GM19324 (cell line): ENCODE data around the gene AKAP8.
"Not testable (repeated sequence)": the region's sequence is repeated elsewhere in the genome, so short reads cannot be mapped to it uniquely, and the experiment has no call there.

Experiments
- ATAC-seq: cut with Tn5 transposase; IDR thresholded peaks from one replicate; pipeline ENCODE4 v1.9.1; 2021; ENCODE audit warnings: mild to moderate bottlenecking, moderate library complexity; ENCODE audit not compliant: unreplicated experiment, low FRiP score

AKAP8 gene

DNA sequence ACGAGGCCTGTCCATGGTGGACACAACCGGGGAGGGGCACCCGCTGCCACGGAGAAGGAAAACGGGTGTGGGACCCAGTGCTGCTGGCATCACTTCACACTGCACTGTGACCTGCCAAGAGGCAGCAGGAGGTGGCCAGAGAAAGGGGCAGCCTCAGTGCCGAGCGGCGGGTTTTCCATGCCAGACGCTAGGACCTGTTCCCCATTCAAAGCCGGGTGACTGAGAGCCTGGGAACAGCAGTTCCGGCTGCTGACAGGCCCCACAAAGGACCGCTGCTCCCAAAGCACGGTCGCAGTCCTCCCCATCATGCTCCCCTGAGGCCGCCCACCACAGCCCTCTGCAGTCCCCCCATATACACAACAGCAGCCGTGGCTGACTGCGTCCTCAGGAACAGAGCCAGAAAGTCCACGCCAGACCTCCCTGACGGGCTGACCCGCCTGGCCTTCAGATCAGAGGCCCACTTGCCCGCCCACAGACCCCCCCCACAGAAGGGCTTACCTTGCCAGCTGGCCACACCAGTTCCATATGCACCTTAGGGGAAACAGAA lies 5.4 kb downstream of the AKAP8 start:
- ATAC-seq = no peak

DNA sequence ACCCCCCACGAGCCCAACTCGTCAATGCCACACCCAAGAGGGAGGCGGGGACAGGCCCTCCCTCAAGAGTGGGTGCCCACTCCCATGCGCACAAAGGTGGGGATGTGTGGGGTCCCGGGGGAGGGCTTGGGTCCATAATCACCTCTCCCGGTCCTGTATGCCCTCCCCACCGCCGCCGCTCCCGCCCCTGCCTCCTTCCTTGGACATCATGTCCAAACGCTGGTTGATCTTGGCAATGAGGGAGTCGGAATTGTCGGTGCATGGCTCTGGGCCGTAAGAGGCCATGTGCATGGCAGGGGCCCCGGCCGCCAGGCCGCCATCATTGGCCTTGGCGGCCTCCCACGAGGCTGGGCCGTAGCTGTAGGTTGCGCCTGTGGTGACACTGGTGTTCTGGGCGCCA lies 5.9 kb downstream of the AKAP8 start:
- ATAC-seq = no peak

DNA sequence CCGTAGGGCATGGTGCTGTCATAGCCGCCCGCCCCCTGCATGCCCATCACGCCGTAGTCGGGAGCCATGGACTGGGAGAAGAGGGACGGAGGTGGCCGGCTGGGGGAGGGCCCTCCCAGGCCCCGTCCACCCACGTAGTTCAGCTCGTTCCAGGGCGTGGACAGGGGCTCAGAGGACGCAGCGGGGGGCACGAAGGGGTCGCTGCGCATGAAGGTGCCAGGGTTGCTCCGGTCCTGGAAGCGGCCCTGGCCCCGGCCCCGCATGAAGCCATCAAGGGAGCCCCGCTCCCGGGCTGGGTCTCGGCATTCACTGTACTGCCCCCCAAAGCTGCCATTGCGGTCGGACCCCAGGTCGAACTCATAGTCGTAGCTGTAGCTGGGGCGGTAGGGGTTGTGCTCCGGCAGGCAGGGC lies 6.7 kb downstream of the AKAP8 start:
- no peak for ATAC-seq

GRCh38 chr19:15372470-15372869 lies 7.1 kb downstream of the AKAP8 start:
- ATAC-seq = no peak

GRCh38 chr19:15371786-15372380 lies 7.7 kb downstream of the AKAP8 start:
- no peak for ATAC-seq

GRCh38 chr19:15371119-15371518 lies 8.5 kb downstream of the AKAP8 start:
- no peak for ATAC-seq

GRCh38 chr19:15369594-15369891 lies 10.0 kb downstream of the AKAP8 start:
- no peak for ATAC-seq

- ATAC-seq = no peak
Observed at GRCh38 chr19:15368798-15369593, 10.6 kb downstream of the AKAP8 start.

- no peak for ATAC-seq
Observed at GRCh38 chr19:15368051-15368632, 11.4 kb downstream of the AKAP8 start.

DNA sequence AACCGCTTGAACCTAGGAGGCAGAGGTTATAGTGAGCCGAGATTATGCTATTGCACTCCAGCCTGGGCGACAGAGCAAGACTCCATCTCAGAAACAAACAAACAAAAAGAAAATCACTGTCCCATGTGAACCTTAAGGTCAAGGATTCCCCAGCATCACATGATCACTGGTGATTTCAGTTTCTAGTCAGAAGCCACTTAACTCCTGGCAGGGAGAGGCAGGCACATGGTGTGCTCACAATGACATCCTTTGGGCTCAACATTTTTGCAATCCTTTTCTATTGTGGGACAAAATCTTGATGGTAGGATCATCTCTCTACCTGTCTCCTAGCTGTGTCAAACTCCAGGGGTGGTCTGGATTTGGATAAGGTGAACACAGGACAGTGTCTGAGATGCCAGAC lies 12.1 kb downstream of the AKAP8 start:
- ATAC-seq = no peak

DNA sequence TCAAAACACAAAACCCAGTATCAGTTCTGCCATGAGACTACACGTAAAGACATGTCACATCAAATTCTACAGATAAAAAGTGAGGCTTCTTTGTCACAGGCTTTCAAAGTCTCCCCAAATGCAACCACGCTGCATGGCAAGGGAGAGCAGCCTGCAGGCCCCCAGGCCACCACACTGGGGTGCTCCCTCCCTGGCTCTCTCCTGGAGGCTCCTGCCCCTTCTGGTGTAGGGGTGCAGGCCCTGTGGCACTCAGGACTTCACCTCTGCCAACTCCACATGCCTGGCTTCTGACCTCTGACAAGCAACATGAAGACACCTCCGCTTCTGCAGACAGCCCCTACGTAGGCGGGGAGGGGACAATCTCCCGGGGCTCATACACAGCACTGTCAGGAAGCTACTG lies 14.3 kb downstream of the AKAP8 start:
- no peak for ATAC-seq

DNA sequence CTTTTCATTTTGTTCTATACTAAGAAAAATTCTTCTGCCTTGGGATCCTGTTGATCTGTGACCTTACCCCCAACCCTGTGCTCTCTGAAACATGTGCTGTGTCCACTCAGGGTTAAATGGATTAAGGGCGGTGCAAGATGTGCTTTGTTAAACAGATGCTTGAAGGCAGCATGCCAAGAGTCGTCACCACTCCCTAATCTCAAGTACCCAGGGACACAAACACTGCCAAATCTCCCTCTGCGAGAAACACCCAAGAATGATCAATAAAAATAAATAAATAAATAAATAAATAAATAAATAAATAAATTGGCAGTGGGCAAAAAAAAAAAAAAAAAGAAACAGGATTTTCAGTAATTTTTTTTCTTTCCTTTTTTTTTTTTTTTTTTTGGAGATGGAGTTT lies 15.8 kb downstream of the AKAP8 start:
- ATAC-seq = not testable (repeated sequence)

GRCh38 chr19:15363048-15363447 lies 16.5 kb downstream of the AKAP8 start:
- ATAC-seq = not testable (repeated sequence)

GRCh38 chr19:15360015-15360414 lies 19.6 kb downstream of the AKAP8 start:
- ATAC-seq = not testable (repeated sequence)

- ATAC-seq = no peak
Observed at GRCh38 chr19:15358918-15359317, 20.7 kb downstream of the AKAP8 start.

DNA sequence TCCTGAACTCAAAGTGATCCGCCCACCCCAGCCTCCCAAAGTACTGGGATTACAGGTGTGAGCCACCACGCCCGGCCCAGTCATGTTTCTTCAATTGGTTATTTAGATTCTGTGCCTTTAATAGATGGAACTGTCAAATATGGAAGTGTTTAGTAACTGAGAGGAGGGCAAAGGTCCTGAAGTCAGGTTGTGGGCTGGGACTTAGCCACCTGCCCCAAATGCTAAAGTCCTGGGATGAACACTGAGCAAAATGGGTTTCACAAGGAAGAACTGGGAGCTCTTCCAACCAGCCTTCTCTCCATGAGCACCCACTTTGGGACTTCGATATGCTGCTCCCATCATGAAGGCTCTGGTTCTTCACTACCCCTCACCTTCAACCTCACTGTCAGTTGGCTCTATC lies 21.7 kb downstream of the AKAP8 start:
- ATAC-seq = no peak

DNA sequence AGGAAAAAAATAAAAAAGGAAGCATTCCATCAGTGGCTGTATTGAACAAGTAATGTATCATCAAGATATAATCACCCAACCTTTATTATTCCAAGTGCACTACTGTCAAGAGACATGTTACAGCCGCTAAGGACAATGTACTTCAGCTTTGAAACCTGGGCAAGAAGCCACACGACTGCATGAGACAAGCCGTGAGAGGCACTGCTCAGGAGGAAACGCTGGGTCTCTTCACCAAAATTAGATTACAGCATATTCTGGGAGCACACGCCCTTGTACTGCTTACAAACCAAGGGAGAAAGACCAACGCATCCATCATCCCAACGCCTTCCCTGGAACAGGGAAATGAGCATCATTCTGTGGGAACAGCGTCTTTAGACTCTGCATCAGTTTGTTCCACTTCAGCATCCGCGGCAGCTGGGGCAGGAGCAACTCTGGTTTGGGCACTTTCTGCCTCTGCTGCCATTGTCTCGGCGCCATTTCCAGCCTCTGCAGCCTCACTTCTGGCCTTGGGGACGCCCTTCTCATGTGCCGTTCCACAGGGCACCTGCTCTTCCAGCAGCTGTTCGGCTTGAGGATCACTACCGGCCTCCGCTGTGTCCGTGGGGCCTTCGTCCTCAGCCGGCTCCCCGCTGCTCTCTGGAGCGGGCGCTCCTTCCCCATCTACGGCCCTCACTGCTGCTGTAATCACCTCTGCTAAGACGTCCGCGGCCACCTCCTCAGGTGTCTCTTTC lies 24.9 kb downstream of the AKAP8 start:
- no peak for ATAC-seq

GRCh38 chr19:15353908-15354307 lies 25.7 kb downstream of the AKAP8 start:
- ATAC-seq = no peak

DNA sequence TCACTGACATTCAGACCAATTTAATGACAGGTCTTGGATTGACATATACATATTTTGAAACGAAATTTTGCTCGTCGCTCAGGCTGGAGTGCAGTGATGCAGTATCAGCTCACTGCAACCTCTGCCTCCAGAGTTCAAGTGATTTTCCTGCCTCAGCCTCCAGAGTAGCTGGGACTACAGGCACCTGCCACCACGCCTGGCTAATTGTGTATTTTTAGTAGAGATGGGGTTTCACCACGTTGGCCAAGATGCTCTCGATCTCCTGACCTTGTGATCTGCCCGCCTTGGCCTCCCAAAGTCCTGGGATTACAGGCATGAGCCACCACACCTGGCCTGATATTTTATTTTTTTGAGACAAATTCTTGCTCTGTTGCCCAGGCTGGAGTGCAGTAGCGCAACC lies 27.1 kb downstream of the AKAP8 start:
- ATAC-seq = not testable (repeated sequence)

- ATAC-seq = not testable (repeated sequence)
Observed at GRCh38 chr19:15341328-15341727, 38.3 kb downstream of the AKAP8 start.

- ATAC-seq = no peak
Observed at GRCh38 chr19:15340086-15340485, 39.5 kb downstream of the AKAP8 start.
